NCI-H187 (cell line): Measurements from ENCODE around the gene SLC25A24.

Experiments used
- DNase-seq, 2 experiments: peaks; one replicate each; lab custom pipeline; 2025; lab: John Stamatoyannopoulos, UW

The SLC25A24 gene

GRCh38 chr1:108097018-108097417 lies 103.1 kb downstream of the SLC25A24 start:
- DNase-seq = no peak

GRCh38 chr1:108096089-108096488 lies 104.1 kb downstream of the SLC25A24 start:
- DNase-seq = no peak

DNA sequence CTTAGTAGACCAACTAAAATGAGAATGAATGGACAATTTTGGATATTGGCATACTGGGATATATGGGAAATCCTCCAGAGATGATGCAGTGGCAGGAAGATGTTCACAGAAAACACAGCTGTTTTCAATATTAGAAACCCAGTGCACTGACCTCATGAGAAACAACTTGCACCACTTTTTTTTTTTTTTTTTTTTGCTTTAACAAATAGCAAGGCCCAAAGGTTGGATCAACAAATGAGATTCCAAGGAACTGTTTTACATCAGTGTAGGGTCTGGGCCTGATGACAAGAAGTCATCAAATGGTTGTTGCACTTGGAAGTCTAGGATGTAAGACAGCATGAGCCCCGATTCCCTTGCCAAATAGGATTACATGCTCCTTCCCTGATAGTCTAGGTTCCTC lies 110.7 kb downstream of the SLC25A24 start:
- DNase-seq = no peak

- DNase-seq = no peak
Observed at GRCh38 chr1:108085628-108086027, 114.5 kb downstream of the SLC25A24 start.

- DNase-seq = no peak
Observed at GRCh38 chr1:108084866-108085477, 115.2 kb downstream of the SLC25A24 start.
